H1 (cell line): Measurements from ENCODE around the gene TTC28. TPM values are rescaled to one million over a fixed set of nuclear protein-coding genes. Genes with fewer than 3 reads are reported as not detected.
"Not testable (repeated sequence)": the region's sequence is repeated elsewhere in the genome, so short reads cannot be mapped to it uniquely, and the experiment has no call there.

Experiments
- CTCF ChIA-PET: fragments of 300-600 bp; sonication (Branson Sonifier 250); formaldehyde crosslinking; loops from one replicate; lab custom pipeline; 2021; ENCODE audit not compliant: partially characterized antibody; lab: Charles Lee
- POLR2A ChIA-PET: fragments of 300-600 bp; sonication (Branson Sonifier 250); formaldehyde crosslinking; loops from one replicate; lab custom pipeline; 2021; ENCODE audit warnings: inconsistent platforms; ENCODE audit not compliant: partially characterized antibody; lab: Charles Lee
- DNase-seq, 2 experiments: peaks; one replicate each; pipeline versions ENCODE4 v3.0.0 to v3.0.0-alpha.2; 2010 to 2022; ENCODE audit warnings: low spot score in 2 of 2, low read depth in 1 of 2, mixed read lengths in 1 of 2
- FAIRE-seq: peaks from 2 replicates; lab custom pipeline; 2011; peaks lifted over from hg19 to GRCh38; lab: Jason Lieb, UNC
- H2AFZ ChIP-seq: 2 replicates; pipeline ENCODE4 v1.8.1; 2012; ENCODE audit warnings: low read length, inconsistent platforms
- H2AK5ac ChIP-seq: 2 replicates; pipeline ENCODE4 v1.6.1; 2013; ENCODE audit warnings: low read depth, low read length
- H2BK120ac ChIP-seq: replicated peaks from 2 replicates; pipeline ENCODE3; 2013; ENCODE audit warnings: low read depth, low read length, inconsistent platforms
- H2BK12ac ChIP-seq: 2 replicates; pipeline ENCODE4 v1.6.1; 2013; ENCODE audit warnings: low read depth, low read length
- H2BK15ac ChIP-seq: 2 replicates; pipeline ENCODE4 v1.6.1; 2013; ENCODE audit warnings: low read length
- H2BK20ac ChIP-seq: 2 replicates; pipeline ENCODE4 v1.6.1; 2013; ENCODE audit warnings: low read length
- H2BK5ac ChIP-seq: 2 replicates; pipeline ENCODE4 v1.6.1; 2013; ENCODE audit warnings: low read depth, low read length
- H3K14ac ChIP-seq: 2 replicates; pipeline ENCODE4 v1.6.1; 2013; ENCODE audit warnings: inconsistent platforms; ENCODE audit not compliant: insufficient read length
- H3K18ac ChIP-seq: 2 replicates; pipeline ENCODE4 v1.6.1; 2013; ENCODE audit warnings: low read length; ENCODE audit errors: extremely low read depth
- H3K23ac ChIP-seq: 2 replicates; pipeline ENCODE4 v1.6.1; 2013; ENCODE audit warnings: inconsistent platforms; ENCODE audit not compliant: insufficient read length
- H3K23me2 ChIP-seq: 2 replicates; pipeline ENCODE4 v1.6.1; 2013; ENCODE audit warnings: low read depth, low read length
- H3K27ac ChIP-seq: 2 replicates; pipeline ENCODE4 v1.6.1; 2011; ENCODE audit warnings: low read depth, low read length, inconsistent platforms
- H3K27me3 ChIP-seq, 4 experiments: replicated peaks in 1 of 4; 1 replicate in 1 of 4; 2 replicates in 3 of 4; pipeline versions ENCODE4 v1.6.1 to v1.8.1; 2011 to 2013; ENCODE audit warnings: low read length in 3 of 4, mild to moderate bottlenecking in 3 of 4, inconsistent platforms in 2 of 4, mixed read lengths in 2 of 4, moderate library complexity in 1 of 4; ENCODE audit not compliant: control insufficient read depth in 3 of 4, insufficient read depth in 3 of 4; ENCODE audit errors: extremely low read depth in 1 of 4
- H3K36me3 ChIP-seq, 4 experiments: 2 replicates each; pipeline versions ENCODE4 v1.6.1 to v1.8.1; 2011 to 2013; ENCODE audit warnings: mild to moderate bottlenecking in 4 of 4, low read length in 3 of 4, moderate library complexity in 2 of 4, control low read depth in 1 of 4, inconsistent platforms in 1 of 4; ENCODE audit not compliant: insufficient read depth in 4 of 4, control insufficient read depth in 2 of 4
- H3K4ac ChIP-seq: replicated peaks from 2 replicates; pipeline ENCODE3; 2013; ENCODE audit warnings: low read length, low read depth, mixed read lengths, inconsistent platforms; ENCODE audit not compliant: insufficient read length
- H3K4me1 ChIP-seq, 4 experiments: replicated peaks in 1 of 4; 1 replicate in 1 of 4; 2 replicates in 3 of 4; pipeline versions ENCODE4 v1.6.1 to v1.8.1; 2011 to 2013; ENCODE audit warnings: low read length in 3 of 4, inconsistent platforms in 2 of 4, mixed read lengths in 1 of 4; ENCODE audit not compliant: insufficient read depth in 4 of 4, control insufficient read depth in 3 of 4
- H3K4me2 ChIP-seq, 2 experiments: 2 replicates each; pipeline versions ENCODE4 v1.6.1 to v1.8.1; 2011 to 2013; ENCODE audit warnings: low read depth in 2 of 2, low read length in 2 of 2, control low read depth in 1 of 2, inconsistent platforms in 1 of 2, mild to moderate bottlenecking in 1 of 2; ENCODE audit not compliant: insufficient read depth in 1 of 2
- H3K4me3 ChIP-seq, 4 experiments: fragments of 200-600, 300-600 bp in 1 of 4; sonication (generic), shearing (Covaris generic), sonication (Bioruptor Twin) in 1 of 4; 2 replicates each; pipeline versions ENCODE4 v1.5.1 to v1.8.1; 2011 to 2016; ENCODE audit warnings: low read length in 4 of 4, low read depth in 3 of 4, control low read depth in 2 of 4, inconsistent platforms in 2 of 4, mild to moderate bottlenecking in 2 of 4, mixed read lengths in 1 of 4, moderate library complexity in 1 of 4; ENCODE audit not compliant: insufficient read depth in 2 of 4; ENCODE audit errors: extremely low read depth in 1 of 4
- H3K56ac ChIP-seq: replicated peaks from 2 replicates; pipeline ENCODE3; 2013; ENCODE audit warnings: low read depth, mild to moderate bottlenecking, mixed read lengths, low read length, inconsistent platforms; ENCODE audit not compliant: insufficient read length
- H3K79me1 ChIP-seq: 2 replicates; pipeline ENCODE4 v1.6.1; 2013; ENCODE audit warnings: low read depth, low read length, control low read depth
- H3K79me2 ChIP-seq, 2 experiments: 2 replicates each; pipeline versions ENCODE4 v1.6.1 to v1.8.1; 2012 to 2013; ENCODE audit warnings: low read length in 2 of 2, mild to moderate bottlenecking in 2 of 2, inconsistent platforms in 1 of 2; ENCODE audit not compliant: insufficient read depth in 2 of 2, control insufficient read depth in 1 of 2
- H3K9ac ChIP-seq, 4 experiments: replicated peaks in 1 of 4; 1 replicate in 1 of 4; 2 replicates in 3 of 4; pipeline versions ENCODE4 v1.6.1 to v1.8.1; 2011 to 2013; ENCODE audit warnings: low read depth in 3 of 4, low read length in 3 of 4, control low read depth in 2 of 4, mild to moderate bottlenecking in 2 of 4, moderate library complexity in 2 of 4, inconsistent platforms in 1 of 4; ENCODE audit errors: extremely low read depth in 1 of 4
- H3K9me3 ChIP-seq, 2 experiments: 2 replicates each; pipeline versions ENCODE4 v1.6.1 to v1.8.1; 2012 to 2013; ENCODE audit warnings: mild to moderate bottlenecking in 2 of 2, moderate library complexity in 2 of 2, control low read depth in 1 of 2, inconsistent platforms in 1 of 2, low read depth in 1 of 2, low read length in 1 of 2, mixed read lengths in 1 of 2; ENCODE audit not compliant: insufficient read depth in 2 of 2
- H4K20me1 ChIP-seq, 2 experiments: replicated peaks in 1 of 2; 2 replicates each; pipeline versions ENCODE3 to v1.8.1; 2011 to 2013; ENCODE audit warnings: inconsistent platforms in 2 of 2, low read length in 2 of 2, mild to moderate bottlenecking in 1 of 2; ENCODE audit not compliant: insufficient read depth in 2 of 2, control insufficient read depth in 1 of 2
- H4K5ac ChIP-seq: 2 replicates; pipeline ENCODE4 v1.6.1; 2013; ENCODE audit warnings: low read length, low read depth, mixed read lengths, inconsistent platforms; ENCODE audit not compliant: insufficient read length
- H4K8ac ChIP-seq: 2 replicates; pipeline ENCODE4 v1.8.0; 2013; ENCODE audit warnings: mild to moderate bottlenecking, moderate library complexity, low read length, inconsistent platforms; ENCODE audit not compliant: insufficient read depth; ENCODE audit errors: extremely low read depth
- H4K91ac ChIP-seq: replicated peaks from 2 replicates; pipeline ENCODE3; 2013; ENCODE audit warnings: low read length, mixed read lengths, inconsistent platforms; ENCODE audit not compliant: insufficient read length
- WGBS, 2 experiments: shearing (Covaris generic) in 1 of 2; methylation state at CpG; one replicate each; pipeline versions ENCODE4 v1.1.6 to v1.1.7; 2013 to 2015; ENCODE audit warnings: low lambda C conversion rate in 2 of 2, mixed read lengths in 2 of 2, inconsistent platforms in 1 of 2, low coverage in 1 of 2, missing lambda C conversion rate in 1 of 2; ENCODE audit not compliant: insufficient replicate concordance in 2 of 2, insufficient coverage in 1 of 2, insufficient read length in 1 of 2; ENCODE audit errors: extremely low coverage in 1 of 2, missing lambda C conversion rate in 1 of 2; 5-methylcytosine and 5-hydroxymethylcytosine counted together
- polyA plus RNA-seq, 7 experiments: library from polyadenylated mRNA; depleted of rRNA in 3 of 7; stranded (reverse) in 5 of 7; unstranded in 2 of 7; fragments of >200 nt in 5 of 7; fragments of 200-250 nt in 2 of 7; gene quantifications; 1 replicate in 5 of 7; 2 replicates in 1 of 7; 4 replicates in 1 of 7; pipeline versions ENCODE4 v1.2.1 to v1.2.3, GENCODE V29; 2011 to 2013; ENCODE audit warnings: missing spikeins in 2 of 7, mixed read lengths in 2 of 7
- total RNA-seq: library from RNA; stranded (reverse); fragmentation: NEBNext Ultra II Directional; extraction: Animal tissue kit (Norgen Biotek cat#: 25700); gene quantifications from 2 replicates; pipeline ENCODE4 v1.2.1, GENCODE V29; 2021

Gene TTC28
- total and polyA plus RNA-seq, 2 of the 8 experiments (the other 6 are each of a cell fraction or from before 2014, with no cell fraction given) = 2.6 to 12.6 TPM

DNA sequence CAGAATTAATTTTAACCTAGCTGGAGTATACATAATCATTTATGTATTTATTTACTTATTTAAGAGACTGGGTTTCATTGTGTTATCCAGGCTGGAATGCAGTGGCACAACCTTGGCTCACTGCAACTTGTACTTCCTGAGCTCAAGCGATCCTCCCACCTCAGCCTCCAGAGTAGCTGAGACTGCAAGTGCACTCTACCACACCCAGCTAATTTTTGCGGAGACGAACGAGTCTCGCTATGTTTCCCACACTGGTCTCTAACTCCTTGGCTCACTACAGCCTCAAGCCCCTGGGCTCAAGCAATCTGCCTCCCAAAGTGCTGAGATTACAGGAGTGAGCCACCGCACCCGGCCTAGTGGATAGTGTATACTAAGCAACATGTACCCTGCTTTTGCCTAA lies 1.5 kb downstream of the TTC28 start:
- ChIA-PET POLR2A (interaction anchor here (1.1 to 1.7 kb wide), 3 partner anchors 81 to 122 kb away, joined by 3 to 5 read pairs (median 4); partner anchors contain the start of gene XBP1), CTCF (interaction anchor here (0.6 kb wide), 1 partner anchor 68 kb away, joined by 3 read pairs; no protein-coding TSS in a partner anchor)
- not testable (repeated sequence) for FAIRE-seq, H2BK15ac ChIP-seq, H3K4me3 ChIP-seq, H4K20me1 ChIP-seq, H3K4ac ChIP-seq, H2BK120ac ChIP-seq, H2AK5ac ChIP-seq, H2BK20ac ChIP-seq, H4K5ac ChIP-seq, H3K9me3 ChIP-seq, H4K8ac ChIP-seq, H3K4me2 ChIP-seq, H3K27ac ChIP-seq, H3K23ac ChIP-seq, DNase-seq, H3K4me1 ChIP-seq, H2AFZ ChIP-seq, H3K14ac ChIP-seq, H2BK5ac ChIP-seq, H4K91ac ChIP-seq, H3K79me1 ChIP-seq, H3K56ac ChIP-seq, H3K27me3 ChIP-seq, H3K36me3 ChIP-seq, H3K79me2 ChIP-seq, H3K18ac ChIP-seq, H2BK12ac ChIP-seq, H3K23me2 ChIP-seq, H3K9ac ChIP-seq
- 94% methylated on average over 7 of the region's 7 CpGs; no CpG with 5 or more reads in 1 of the 2 experiments for WGBS, 2 experiments
